ENCODE results near the gene CD58.
A peak's percentile ranks its signal among the peaks of the same experiment; 100 is the strongest.

The CD58 gene

GRCh38 chr1:116486424-116486823, 84.4 kb downstream of the CD58 start:
- TF ChIP-seq ZFP30 (CRISPR knock-in tag; IDR thresholded peaks at IDR 0.05) (no peak), ZNF565 (CRISPR knock-in tag; conservative IDR thresholded peaks at IDR 0.05; ENCODE audit: low read depth) (no peak), PPARA (CRISPR knock-in tag; IDR thresholded peaks at IDR 0.05; ENCODE audit: borderline replicate concordance) (no peak), ZFP3 (CRISPR knock-in tag; IDR thresholded peaks at IDR 0.05) (no peak), BACH2 (CRISPR knock-in tag; IDR thresholded peaks at IDR 0.05; ENCODE audit: borderline replicate concordance) (no peak), ZNF70 (CRISPR knock-in tag; IDR thresholded peaks at IDR 0.05) (no peak), ZC3H10 (CRISPR knock-in tag; IDR thresholded peaks at IDR 0.05) (no peak)
- TF ChIP-seq, protein P1, sequence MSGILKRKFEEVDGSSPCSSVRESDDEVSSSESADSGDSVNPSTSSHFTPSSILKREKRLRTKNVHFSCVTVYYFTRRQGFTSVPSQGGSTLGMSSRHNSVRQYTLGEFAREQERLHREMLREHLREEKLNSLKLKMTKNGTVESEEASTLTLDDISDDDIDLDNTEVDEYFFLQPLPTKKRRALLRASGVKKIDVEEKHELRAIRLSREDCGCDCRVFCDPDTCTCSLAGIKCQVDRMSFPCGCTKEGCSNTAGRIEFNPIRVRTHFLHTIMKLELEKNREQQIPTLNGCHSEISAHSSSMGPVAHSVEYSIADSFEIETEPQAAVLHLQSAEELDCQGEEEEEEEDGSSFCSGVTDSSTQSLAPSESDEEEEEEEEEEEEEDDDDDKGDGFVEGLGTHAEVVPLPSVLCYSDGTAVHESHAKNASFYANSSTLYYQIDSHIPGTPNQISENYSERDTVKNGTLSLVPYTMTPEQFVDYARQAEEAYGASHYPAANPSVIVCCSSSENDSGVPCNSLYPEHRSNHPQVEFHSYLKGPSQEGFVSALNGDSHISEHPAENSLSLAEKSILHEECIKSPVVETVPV (CRISPR knock-in tag; IDR thresholded peaks at IDR 0.05), result no peak
- peak; percentile 34 for ATAC-seq

DNA sequence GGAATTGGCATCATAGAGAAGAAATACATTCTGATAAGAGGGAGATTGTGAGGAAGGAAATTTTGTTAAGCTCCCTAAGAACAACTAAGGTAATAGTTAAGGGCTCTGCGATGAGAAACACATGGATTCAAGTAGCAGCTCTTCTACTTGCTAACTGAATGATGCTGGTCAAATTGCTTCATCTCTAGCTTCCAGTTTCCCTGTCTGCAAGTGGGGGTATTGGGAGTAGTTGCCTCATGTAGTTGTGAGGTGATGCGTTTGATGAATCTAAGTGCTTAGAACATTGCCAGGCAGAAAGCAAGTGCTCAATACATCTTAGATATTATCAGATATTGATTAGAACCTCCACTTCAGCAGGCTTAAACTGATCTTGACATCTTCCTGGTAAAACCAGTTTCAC, 84.8 kb downstream of the CD58 start:
- no peak; the same call in 2 of the 3 replicates for ATAC-seq
- TF ChIP-seq TOX (CRISPR knock-in tag; IDR thresholded peaks at IDR 0.05; ENCODE audit: borderline replicate concordance) (no peak), TCF4 (CRISPR knock-in tag; IDR thresholded peaks at IDR 0.05; ENCODE audit: borderline replicate concordance) (no peak), BACH2 (CRISPR knock-in tag; IDR thresholded peaks at IDR 0.05; ENCODE audit: borderline replicate concordance) (no peak), CREB5 (CRISPR knock-in tag; IDR thresholded peaks at IDR 0.05; ENCODE audit: low read depth) (no peak), ESRRG (CRISPR knock-in tag; IDR thresholded peaks at IDR 0.05) (no peak), ZFP3 (CRISPR knock-in tag; IDR thresholded peaks at IDR 0.05) (no peak), ZNF70 (CRISPR knock-in tag; IDR thresholded peaks at IDR 0.05) (no peak), ZC3H10 (CRISPR knock-in tag; IDR thresholded peaks at IDR 0.05) (no peak)
- TF ChIP-seq, protein P2, sequence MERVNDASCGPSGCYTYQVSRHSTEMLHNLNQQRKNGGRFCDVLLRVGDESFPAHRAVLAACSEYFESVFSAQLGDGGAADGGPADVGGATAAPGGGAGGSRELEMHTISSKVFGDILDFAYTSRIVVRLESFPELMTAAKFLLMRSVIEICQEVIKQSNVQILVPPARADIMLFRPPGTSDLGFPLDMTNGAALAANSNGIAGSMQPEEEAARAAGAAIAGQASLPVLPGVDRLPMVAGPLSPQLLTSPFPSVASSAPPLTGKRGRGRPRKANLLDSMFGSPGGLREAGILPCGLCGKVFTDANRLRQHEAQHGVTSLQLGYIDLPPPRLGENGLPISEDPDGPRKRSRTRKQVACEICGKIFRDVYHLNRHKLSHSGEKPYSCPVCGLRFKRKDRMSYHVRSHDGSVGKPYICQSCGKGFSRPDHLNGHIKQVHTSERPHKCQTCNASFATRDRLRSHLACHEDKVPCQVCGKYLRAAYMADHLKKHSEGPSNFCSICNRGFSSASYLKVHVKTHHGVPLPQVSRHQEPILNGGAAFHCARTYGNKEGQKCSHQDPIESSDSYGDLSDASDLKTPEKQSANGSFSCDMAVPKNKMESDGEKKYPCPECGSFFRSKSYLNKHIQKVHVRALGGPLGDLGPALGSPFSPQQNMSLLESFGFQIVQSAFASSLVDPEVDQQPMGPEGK (CRISPR knock-in tag; IDR thresholded peaks at IDR 0.05; ENCODE audit: borderline replicate concordance), result no peak
- TF ChIP-seq, protein P3, sequence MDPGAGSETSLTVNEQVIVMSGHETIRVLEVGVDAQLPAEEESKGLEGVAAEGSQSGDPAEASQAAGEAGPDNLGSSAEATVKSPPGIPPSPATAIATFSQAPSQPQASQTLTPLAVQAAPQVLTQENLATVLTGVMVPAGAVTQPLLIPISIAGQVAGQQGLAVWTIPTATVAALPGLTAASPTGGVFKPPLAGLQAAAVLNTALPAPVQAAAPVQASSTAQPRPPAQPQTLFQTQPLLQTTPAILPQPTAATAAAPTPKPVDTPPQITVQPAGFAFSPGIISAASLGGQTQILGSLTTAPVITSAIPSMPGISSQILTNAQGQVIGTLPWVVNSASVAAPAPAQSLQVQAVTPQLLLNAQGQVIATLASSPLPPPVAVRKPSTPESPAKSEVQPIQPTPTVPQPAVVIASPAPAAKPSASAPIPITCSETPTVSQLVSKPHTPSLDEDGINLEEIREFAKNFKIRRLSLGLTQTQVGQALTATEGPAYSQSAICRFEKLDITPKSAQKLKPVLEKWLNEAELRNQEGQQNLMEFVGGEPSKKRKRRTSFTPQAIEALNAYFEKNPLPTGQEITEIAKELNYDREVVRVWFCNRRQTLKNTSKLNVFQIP (CRISPR knock-in tag; IDR thresholded peaks at IDR 0.05; ENCODE audit: borderline replicate concordance, low read depth), result no peak

GRCh38 chr1:116485071-116485735, 85.6 kb downstream of the CD58 start:
- ATAC-seq, result peak; percentile 95
- TF ChIP-seq, protein P1 (CRISPR knock-in tag; IDR thresholded peaks at IDR 0.05), result no peak
- TF ChIP-seq ISL1 (CRISPR knock-in tag; IDR thresholded peaks at IDR 0.05) (no peak), PPARA (CRISPR knock-in tag; IDR thresholded peaks at IDR 0.05; ENCODE audit: borderline replicate concordance) (no peak), BACH2 (CRISPR knock-in tag; IDR thresholded peaks at IDR 0.05; ENCODE audit: borderline replicate concordance) (no peak), TCF4 (CRISPR knock-in tag; IDR thresholded peaks at IDR 0.05; ENCODE audit: borderline replicate concordance) (no peak; the same call in 1 of the 2 replicates)
- TF ChIP-seq, protein P3 (CRISPR knock-in tag; IDR thresholded peaks at IDR 0.05; ENCODE audit: borderline replicate concordance, low read depth), result no peak
- TF ChIP-seq, protein P4, sequence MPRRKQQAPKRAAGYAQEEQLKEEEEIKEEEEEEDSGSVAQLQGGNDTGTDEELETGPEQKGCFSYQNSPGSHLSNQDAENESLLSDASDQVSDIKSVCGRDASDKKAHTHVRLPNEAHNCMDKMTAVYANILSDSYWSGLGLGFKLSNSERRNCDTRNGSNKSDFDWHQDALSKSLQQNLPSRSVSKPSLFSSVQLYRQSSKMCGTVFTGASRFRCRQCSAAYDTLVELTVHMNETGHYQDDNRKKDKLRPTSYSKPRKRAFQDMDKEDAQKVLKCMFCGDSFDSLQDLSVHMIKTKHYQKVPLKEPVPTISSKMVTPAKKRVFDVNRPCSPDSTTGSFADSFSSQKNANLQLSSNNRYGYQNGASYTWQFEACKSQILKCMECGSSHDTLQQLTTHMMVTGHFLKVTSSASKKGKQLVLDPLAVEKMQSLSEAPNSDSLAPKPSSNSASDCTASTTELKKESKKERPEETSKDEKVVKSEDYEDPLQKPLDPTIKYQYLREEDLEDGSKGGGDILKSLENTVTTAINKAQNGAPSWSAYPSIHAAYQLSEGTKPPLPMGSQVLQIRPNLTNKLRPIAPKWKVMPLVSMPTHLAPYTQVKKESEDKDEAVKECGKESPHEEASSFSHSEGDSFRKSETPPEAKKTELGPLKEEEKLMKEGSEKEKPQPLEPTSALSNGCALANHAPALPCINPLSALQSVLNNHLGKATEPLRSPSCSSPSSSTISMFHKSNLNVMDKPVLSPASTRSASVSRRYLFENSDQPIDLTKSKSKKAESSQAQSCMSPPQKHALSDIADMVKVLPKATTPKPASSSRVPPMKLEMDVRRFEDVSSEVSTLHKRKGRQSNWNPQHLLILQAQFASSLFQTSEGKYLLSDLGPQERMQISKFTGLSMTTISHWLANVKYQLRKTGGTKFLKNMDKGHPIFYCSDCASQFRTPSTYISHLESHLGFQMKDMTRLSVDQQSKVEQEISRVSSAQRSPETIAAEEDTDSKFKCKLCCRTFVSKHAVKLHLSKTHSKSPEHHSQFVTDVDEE (CRISPR knock-in tag; IDR thresholded peaks at IDR 0.05), result peak; percentile 43
